GM10266 (cell line): ENCODE data around the gene LY86.
A peak's percentile ranks its signal among the peaks of the same experiment; 100 is the strongest.

Experiments
- DNase-seq: peaks from one replicate; pipeline ENCODE4 v3.0.0; 2012; ENCODE audit errors: extremely low spot score
- CTCF ChIP-seq: IDR thresholded peaks from 2 replicates; pipeline ENCODE4 v1.5.1; 2012; ENCODE audit warnings: mild to moderate bottlenecking, low read depth; ENCODE audit not compliant: control insufficient read depth, insufficient read depth; ENCODE audit errors: missing control alignments

The LY86 gene

GRCh38 chr6:6634735-6635075, 46.2 kb downstream of the LY86 start:
- TF ChIP-seq CTCF, result no peak
- no peak for DNase-seq

GRCh38 chr6:6635291-6635690, 46.8 kb downstream of the LY86 start:
- no peak for TF ChIP-seq CTCF
- no peak for DNase-seq

GRCh38 chr6:6635869-6636268, 47.3 kb downstream of the LY86 start:
- TF ChIP-seq CTCF, result no peak
- DNase-seq, result no peak

- DNase-seq, result no peak
- TF ChIP-seq CTCF, result no peak
These were observed 51.1 kb downstream of the LY86 start for GRCh38 chr6:6639572-6639971.

GRCh38 chr6:6640926-6641325, 52.4 kb downstream of the LY86 start:
- TF ChIP-seq CTCF, result no peak
- DNase-seq, result no peak

GRCh38 chr6:6643398-6643797, 54.9 kb downstream of the LY86 start:
- DNase-seq, result peak; percentile 45
- TF ChIP-seq CTCF, result no peak

- TF ChIP-seq CTCF, result no peak
- DNase-seq, result no peak
These were observed 56.9 kb downstream of the LY86 start for GRCh38 chr6:6645261-6645917.
